Measurements from ENCODE around the gene SPAG17.

The SPAG17 gene

DNA sequence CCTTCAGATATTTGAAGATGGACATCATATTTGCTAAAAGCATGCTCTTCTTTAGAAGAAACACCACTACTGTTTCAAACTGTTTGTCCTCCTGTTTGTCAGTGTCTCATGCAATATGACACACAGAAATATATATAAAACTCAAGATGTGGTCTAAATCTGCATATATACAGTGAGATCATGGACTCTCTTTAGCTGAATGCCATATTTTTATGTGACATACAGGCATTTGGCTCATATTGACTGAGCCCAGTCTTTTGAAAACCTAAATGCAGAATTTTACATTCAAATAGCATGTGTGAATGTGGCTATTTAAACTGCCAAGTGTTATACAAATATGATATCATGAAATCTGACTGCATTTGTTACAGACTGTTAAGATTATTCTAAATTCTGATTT is 274.0 kb downstream of the SPAG17 start:
- DNase-seq (ENCODE audit: low read depth in 2 of 2, low spot score in 1 of 2) = no peak

DNA sequence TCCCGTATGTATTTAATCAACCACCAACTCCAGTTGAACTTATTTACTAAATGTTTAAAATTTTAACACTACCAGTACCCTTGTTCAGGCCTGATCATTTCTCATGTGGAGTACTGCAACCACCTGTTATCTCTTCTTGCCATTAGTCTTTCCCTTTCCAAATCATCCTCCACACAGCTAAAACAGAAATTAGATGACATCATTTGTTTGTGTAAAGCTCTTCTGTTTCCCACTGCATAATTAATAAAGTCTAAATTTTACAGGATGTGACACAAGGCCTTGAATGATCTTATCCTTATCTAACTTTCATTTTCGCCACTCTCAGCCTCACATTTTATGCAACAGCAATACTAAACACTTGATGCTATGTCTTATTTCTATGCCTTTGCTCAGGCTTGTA is 280.0 kb downstream of the SPAG17 start:
- DNase-seq (ENCODE audit: low read depth in 2 of 2, low spot score in 1 of 2) = no peak

DNA sequence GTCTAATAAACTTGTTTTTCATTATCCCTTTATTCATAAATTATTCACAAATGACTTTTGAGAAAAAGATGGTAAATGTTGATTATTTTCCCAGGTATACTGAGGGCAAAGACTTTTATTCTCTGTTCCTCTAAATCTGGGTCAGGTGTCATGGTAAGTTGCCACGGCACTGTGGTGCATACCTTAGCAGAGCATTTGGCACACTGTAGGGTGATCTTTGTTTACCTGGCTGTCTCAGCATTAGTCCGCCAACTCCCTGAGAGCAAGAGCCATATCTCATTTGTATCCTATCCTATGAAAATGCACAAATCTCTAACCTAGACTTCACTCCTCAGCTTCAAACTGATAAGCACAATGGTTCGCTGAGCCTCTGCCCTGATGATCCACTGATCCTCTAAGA is 280.5 kb downstream of the SPAG17 start:
- DNase-seq (ENCODE audit: low read depth in 2 of 2, low spot score in 1 of 2) = no peak
